COLO668 (cell line): Measurements from ENCODE around the gene TEC.
"Not testable (repeated sequence)": the region's sequence is repeated elsewhere in the genome, so short reads cannot be mapped to it uniquely, and the experiment has no call there.

Source experiments
- DNase-seq: peaks from one replicate; lab custom pipeline; 2025; ENCODE audit not compliant: unreplicated experiment; lab: John Stamatoyannopoulos, UW

TEC gene

DNA sequence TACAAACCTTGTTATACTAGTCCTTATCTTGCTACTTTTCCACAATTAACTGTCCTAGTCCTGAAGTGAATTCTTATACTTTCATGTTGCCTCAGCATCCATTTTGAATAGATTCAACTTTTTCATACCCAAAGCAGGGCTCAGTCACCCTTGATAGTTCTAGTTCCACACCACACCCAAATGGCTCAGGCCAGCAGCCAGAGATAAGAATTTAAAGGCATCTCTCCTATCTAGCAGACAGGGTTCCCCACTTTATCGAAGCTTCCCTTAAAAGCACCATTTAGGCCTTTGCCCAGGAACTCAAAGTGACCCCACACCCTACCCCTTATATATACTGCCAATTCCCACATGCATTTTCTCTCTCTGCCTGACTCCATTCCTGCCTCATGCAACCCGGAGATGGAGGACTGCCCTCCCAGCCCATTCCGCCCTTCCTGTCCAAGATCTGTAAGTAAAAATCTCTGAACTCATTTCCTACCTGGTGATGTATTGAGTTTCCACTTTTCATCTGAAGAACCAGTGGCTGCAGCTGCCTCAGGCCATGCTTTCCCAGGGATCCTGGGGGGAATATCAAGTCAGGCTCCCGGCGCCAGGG is 71.9 kb downstream of the TEC start:
- no peak for DNase-seq

DNA sequence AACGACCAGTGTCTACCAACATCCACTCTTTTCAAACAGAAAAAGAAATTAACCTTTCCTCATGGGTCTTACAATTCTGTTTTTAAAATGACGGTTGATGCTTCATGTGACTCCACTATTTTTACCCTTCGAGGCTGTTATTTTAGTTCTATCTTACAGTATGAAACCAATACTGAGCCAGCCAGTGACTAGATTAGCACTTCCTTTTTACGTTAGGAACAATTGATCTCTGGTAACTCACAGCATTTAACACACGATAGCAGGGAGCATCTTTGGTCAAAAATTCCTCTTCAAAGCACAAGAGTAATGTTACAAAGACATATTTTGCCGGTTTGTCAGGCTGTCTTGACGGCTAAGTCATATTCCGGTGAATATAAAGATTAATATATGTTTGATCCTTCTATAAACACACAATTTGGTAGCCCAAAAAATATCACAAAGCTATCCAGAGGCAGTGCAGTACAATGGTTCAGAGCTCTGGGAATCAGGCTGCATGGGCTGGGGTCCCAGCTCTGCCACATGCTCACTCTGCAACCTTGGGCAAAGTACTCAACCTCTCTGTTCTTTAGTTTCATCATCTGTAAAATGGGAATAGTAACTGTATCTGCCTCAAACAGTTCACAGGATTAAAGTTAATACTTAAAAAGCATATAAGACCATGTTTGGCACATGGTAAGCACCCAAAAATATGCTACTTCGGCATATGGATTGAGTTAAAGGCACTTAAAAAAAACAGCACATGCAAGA is 72.7 kb downstream of the TEC start:
- no peak for DNase-seq

DNA sequence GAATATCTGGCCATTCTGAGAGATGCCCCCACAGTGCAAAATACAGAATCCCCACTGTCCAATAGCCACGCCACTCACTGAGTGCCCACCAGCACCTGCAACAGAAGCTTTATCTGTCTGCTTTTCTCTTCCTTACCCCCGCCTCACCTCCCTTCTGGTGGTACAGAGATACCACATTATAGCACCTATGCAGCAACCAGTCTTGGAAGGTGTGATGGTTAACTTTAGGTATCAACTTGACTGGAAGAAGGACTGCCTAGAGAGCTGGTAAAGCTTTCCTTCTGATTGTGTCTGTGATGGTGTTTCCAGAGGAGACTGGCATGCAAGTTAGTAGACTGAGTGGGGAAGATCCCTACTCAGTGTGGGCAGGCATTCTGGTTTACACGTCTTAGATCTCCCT is 73.8 kb downstream of the TEC start:
- no peak for DNase-seq

- peak; percentile 41 for DNase-seq
Measured at GRCh38 chr4:48195374-48195773, 74.3 kb downstream of the TEC start.

DNA sequence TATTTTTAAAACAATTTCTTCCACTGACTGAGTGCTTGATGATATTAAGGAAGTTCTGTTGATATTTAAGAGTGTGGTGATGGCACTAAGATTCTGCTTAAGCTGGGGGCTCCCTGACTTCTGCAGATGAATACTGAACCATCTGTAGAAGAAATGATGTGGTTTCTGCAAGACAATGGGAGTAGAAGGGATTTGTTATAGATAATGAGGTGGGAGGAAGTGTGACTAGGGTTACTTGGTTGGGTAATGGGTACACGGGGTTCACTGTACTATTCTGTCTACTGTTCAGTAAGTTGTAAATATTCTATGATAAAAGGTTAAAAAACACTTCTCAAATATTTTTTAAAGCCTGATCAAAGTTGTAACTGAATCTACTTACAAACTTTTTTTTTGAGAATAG is 74.7 kb downstream of the TEC start:
- DNase-seq, result no peak

- no peak for DNase-seq
Measured at GRCh38 chr4:48193921-48194468, 75.6 kb downstream of the TEC start.

DNA sequence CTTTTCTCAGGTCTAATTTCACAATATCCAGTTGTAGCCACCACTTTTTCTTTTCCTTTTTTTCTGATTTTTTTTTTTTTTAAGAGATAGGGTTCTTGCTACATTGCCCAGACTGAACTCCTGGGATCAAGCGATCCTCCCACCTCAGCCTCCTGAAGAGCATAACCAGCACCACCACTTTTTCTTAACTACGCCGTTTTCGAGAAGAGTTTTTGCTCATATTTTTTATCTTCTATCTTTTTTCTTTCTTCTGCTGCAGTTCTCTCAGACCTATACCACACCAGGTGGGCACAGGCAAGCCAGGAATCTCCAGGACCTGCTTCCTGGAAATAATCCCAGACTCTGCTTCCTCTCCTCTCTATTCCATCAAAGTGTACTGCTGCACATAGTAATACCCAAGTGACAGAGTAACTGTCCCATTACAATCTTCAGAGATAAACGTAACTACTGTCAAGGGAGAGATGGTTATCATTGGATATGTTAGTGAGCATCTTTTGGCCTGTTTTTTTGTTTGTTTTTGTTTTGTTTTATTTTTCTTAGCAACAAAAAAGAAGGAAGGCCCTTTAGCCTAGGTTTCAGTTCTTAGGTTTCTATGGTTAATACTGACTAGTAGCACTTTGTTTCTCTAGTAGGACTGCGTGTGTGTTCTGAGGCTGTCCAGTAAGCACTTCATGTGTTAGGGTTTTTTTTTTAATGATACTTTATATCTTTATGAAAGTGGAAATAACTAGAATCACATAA is 76.4 kb downstream of the TEC start:
- DNase-seq, result no peak

DNA sequence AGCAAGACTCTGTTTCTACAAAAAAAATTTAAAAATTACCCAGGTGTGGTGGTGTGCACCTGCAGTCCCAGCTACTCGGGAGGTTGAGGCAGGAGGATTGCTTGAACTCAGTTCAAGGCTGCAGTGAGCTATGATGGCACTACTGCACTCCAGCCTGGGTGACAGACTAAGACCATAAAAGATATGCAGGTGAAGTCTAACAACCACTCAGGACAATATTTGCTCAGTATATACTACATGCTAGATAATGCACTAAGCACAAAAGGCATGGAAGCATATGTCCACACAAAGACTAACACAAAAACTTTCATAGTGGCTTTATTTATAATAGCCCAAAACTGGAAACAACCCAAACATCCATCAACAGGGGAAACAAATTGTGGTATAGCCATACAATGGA is 77.9 kb downstream of the TEC start:
- DNase-seq, result peak; percentile 18

- DNase-seq, result no peak
Measured at GRCh38 chr4:48190839-48191238, 78.8 kb downstream of the TEC start.

- DNase-seq, result no peak
Measured at GRCh38 chr4:48189731-48190130, 79.9 kb downstream of the TEC start.

DNA sequence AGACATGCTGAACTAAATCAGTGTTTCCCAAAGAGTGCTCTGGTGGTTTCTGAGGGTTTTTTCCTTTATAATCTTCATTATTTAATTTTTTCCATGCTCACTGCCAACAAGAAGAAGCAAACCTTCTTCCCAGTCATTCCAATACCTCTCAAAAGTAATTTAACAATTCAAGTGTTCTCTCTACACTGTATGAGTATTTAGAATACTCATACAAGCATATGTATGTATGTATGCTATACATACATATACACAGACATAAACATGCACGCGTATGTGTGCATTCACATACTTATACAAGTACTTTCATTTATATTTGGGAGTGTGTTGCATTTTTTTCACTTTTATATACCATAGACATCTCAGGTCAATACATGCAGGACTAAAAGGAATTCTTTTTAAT is 81.2 kb downstream of the TEC start:
- no peak for DNase-seq

DNA sequence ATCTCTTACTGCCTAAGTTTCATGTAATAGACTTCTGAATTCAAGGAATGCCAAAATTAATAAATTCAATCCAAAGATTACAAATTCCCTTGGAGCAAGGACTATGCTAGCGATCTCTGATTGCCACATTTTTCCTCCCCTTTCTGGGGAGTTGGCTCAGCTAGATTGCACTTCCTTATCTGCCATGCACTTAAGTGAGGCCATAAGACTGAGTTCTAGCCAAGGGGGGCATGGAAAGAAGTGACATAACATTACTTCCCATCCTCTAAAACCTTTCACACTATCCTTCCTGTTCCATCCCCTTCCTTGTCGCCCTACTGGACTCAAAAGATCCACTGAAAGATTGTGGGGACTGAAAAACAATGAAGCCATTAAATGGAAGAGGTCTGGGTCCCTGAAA is 81.8 kb downstream of the TEC start:
- no peak for DNase-seq

- not testable (repeated sequence) for DNase-seq
Measured at GRCh38 chr4:48187066-48187465, 82.6 kb downstream of the TEC start.

- not testable (repeated sequence) for DNase-seq
Measured at GRCh38 chr4:48186394-48186793, 83.2 kb downstream of the TEC start.

GRCh38 chr4:48184882-48185281 is 84.8 kb downstream of the TEC start:
- DNase-seq, result no peak

DNA sequence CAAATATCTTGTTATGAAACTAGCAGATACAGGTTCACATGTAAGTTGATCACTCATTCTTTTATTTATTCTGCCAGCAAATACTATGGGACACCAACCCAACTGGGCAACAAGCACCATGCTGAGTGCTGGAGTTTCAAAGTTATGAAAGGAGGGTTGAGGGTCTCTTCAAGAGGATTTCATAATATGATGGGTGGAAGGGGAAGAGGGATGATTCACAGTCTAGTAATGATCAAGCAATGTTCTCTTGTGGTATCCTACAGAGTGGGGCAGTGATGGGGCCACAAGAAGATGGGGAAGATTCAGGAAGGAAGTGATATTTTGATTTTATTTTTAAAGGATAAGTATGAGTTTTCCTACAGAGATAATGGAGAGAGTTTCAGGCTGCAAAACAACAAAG is 89.4 kb downstream of the TEC start:
- no peak for DNase-seq

DNA sequence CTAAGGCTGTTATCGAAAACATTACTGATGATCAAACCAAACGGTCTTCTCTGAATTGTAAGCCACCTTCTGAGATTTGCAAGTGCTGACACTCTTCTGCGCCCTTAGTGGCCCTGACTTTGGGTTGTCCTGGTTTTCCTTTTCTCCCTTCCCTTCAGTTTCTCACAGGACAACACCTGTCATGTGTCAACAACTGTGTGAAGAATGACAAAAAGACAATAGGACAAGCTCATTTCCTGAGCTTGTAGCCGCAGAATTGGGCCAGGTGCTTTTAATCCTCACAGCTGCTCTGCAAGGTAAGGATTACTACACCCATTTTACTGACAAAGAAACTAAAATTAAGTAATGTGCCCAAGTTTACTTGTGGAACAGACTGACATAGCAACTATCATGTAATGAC is 90.7 kb downstream of the TEC start:
- peak; percentile 80 for DNase-seq

- no peak for DNase-seq
Measured at GRCh38 chr4:48175806-48176205, 93.8 kb downstream of the TEC start.

GRCh38 chr4:48175328-48175727 is 94.3 kb downstream of the TEC start:
- no peak for DNase-seq

GRCh38 chr4:48173056-48173991 is 96.3 kb downstream of the TEC start:
- peak; percentile 9 for DNase-seq

GRCh38 chr4:48172651-48173050 is 97.0 kb downstream of the TEC start:
- DNase-seq, result no peak
